Central memory CD8-positive, alpha-beta T cell (primary cell): ENCODE results near the gene MRPL41.
A peak's percentile ranks its signal among the peaks of the same experiment; 100 is the strongest.
"Not testable (repeated sequence)": the region's sequence is repeated elsewhere in the genome, so short reads cannot be mapped to it uniquely, and the experiment has no call there.

Source experiments
- ATAC-seq: fragments of 150-1000 bp; cut with Tn5 transposase; replicated peaks from 2 replicates; pipeline ENCODE4 v1.10.0; 2022; ENCODE audit warnings: mild to moderate bottlenecking, moderate FRiP score, moderate number of reproducible peaks; ENCODE audit not compliant: poor library complexity, severe bottlenecking; ENCODE audit errors: extremely low read depth
- DNase-seq, 2 donors: peaks; one replicate each; pipeline ENCODE4 v3.0.0; 2021; ENCODE audit warnings: low spot score in 2 of 2
- H3K27ac Mint-ChIP-seq: one replicate; pipeline ENCODE4 v1.8.0; 2022; ENCODE audit warnings: low read depth, mild to moderate bottlenecking, moderate library complexity, mixed read lengths
- H3K27me3 Mint-ChIP-seq: one replicate; pipeline ENCODE4 v1.8.0; 2022; ENCODE audit warnings: mixed read lengths
- H3K36me3 Mint-ChIP-seq: one replicate; pipeline ENCODE4 v1.8.0; 2022; ENCODE audit warnings: mild to moderate bottlenecking, moderate library complexity, mixed read lengths; ENCODE audit not compliant: insufficient read depth
- H3K4me1 Mint-ChIP-seq: one replicate; pipeline ENCODE4 v1.8.0; 2022; ENCODE audit warnings: mixed read lengths
- H3K4me3 Mint-ChIP-seq: one replicate; pipeline ENCODE4 v1.8.0; 2022; ENCODE audit warnings: mild to moderate bottlenecking, moderate library complexity, mixed read lengths
- H3K9me3 Mint-ChIP-seq: one replicate; pipeline ENCODE4 v1.8.0; 2022; ENCODE audit warnings: mixed read lengths

MRPL41 gene

GRCh38 chr9:137547687-137548543 lies 3.8 kb upstream of the MRPL41 start:
- Mint-ChIP-seq H3K27ac (no peak overlapping the region), H3K36me3 (peaks cover 9% of the 10 kb centered on the region), H3K9me3 (no peaks in the 10 kb centered on the region), H3K27me3 (no peaks in the 10 kb centered on the region), H3K4me1 (peaks cover 12% of the 10 kb centered on the region), H3K4me3 (no peak overlapping the region)
- DNase-seq (no peak), ATAC-seq (no peak)

GRCh38 chr9:137550231-137550621 lies 1.5 kb upstream of the MRPL41 start, which contains the start of gene PNPLA7:
Gene PNPLA7, minus strand, starts transcription at chr9:137550402. Its CDS starts 205 bp downstream, at chr9:137550197.
- DNase-seq, result no peak

GRCh38 chr9:137550958-137551263 lies 768 bp upstream of the MRPL41 start:
- H3K27me3 Mint-ChIP-seq, H3K36me3 Mint-ChIP-seq, H3K27ac Mint-ChIP-seq, H3K9me3 Mint-ChIP-seq, DNase-seq: not testable (repeated sequence)
- ATAC-seq, result peak; percentile 4
- peaks cover 12% of the 10 kb centered on the region for H3K4me1 Mint-ChIP-seq
- peak overlapping the region; percentile 75 for H3K4me3 Mint-ChIP-seq

More at GRCh38 chr9:137550231-137550621, 1.5 kb upstream of the MRPL41 start, which contains the start of gene PNPLA7:
- peak within 1 kb of the TSS; percentile 78 for H3K27ac Mint-ChIP-seq
- peaks cover 12% of the 10 kb centered on the region for H3K4me1 Mint-ChIP-seq
- no peaks in the 10 kb centered on the region for H3K27me3 Mint-ChIP-seq
- no peak for ATAC-seq
- H3K4me3 Mint-ChIP-seq, result peak within 1 kb of the TSS; percentile 85
- peaks cover 6% of the 10 kb centered on the region for H3K36me3 Mint-ChIP-seq
- H3K9me3 Mint-ChIP-seq, result no peaks in the 10 kb centered on the region

GRCh38 chr9:137552022-137552768 lies 516 bp downstream of the MRPL41 start:
- peaks cover 12% of the 10 kb centered on the region for H3K4me1 Mint-ChIP-seq
- H3K4me3 Mint-ChIP-seq, result peak overlapping the region; percentile 75
- DNase-seq, result peak in 1 of 2 donors; percentile 20
- peak; percentile 24 for ATAC-seq
- H3K27ac Mint-ChIP-seq, result peak overlapping the region; percentile 77
- H3K36me3 Mint-ChIP-seq, result peaks cover 11% of the 10 kb centered on the region
- no peaks in the 10 kb centered on the region for H3K27me3 Mint-ChIP-seq
- no peaks in the 10 kb centered on the region for H3K9me3 Mint-ChIP-seq

- not testable (repeated sequence) for H3K4me3 Mint-ChIP-seq, ATAC-seq, H3K27ac Mint-ChIP-seq, DNase-seq, H3K9me3 Mint-ChIP-seq, H3K27me3 Mint-ChIP-seq
- Mint-ChIP-seq H3K4me1 (peaks cover 12% of the 10 kb centered on the region), H3K36me3 (peaks cover 22% of the 10 kb centered on the region)
Observed at GRCh38 chr9:137553654-137554053, 2.0 kb downstream of the MRPL41 start.

- H3K4me1 Mint-ChIP-seq, result peaks cover 12% of the 10 kb centered on the region
- no peak for DNase-seq
- no peak for ATAC-seq
- H3K4me3 Mint-ChIP-seq, result no peak overlapping the region
- H3K9me3 Mint-ChIP-seq, result no peaks in the 10 kb centered on the region
- peaks cover 24% of the 10 kb centered on the region for H3K36me3 Mint-ChIP-seq
- no peaks in the 10 kb centered on the region for H3K27me3 Mint-ChIP-seq
- no peak overlapping the region for H3K27ac Mint-ChIP-seq
Observed at GRCh38 chr9:137554349-137554748, 2.7 kb downstream of the MRPL41 start.

- Mint-ChIP-seq H3K27me3 (no peaks in the 10 kb centered on the region), H3K4me1 (peaks cover 9% of the 10 kb centered on the region), H3K4me3 (no peak overlapping the region), H3K27ac (no peak overlapping the region), H3K36me3 (peaks cover 29% of the 10 kb centered on the region), H3K9me3 (no peaks in the 10 kb centered on the region)
- ATAC-seq, result no peak
- no peak for DNase-seq
Observed at GRCh38 chr9:137555179-137555578, 3.5 kb downstream of the MRPL41 start.

- H3K9me3 Mint-ChIP-seq, result no peaks in the 10 kb centered on the region
- no peak for ATAC-seq
- no peaks in the 10 kb centered on the region for H3K27me3 Mint-ChIP-seq
- no peak for DNase-seq
- H3K4me1 Mint-ChIP-seq, result peaks cover 6% of the 10 kb centered on the region
- H3K4me3 Mint-ChIP-seq, result no peak overlapping the region
- no peak overlapping the region for H3K27ac Mint-ChIP-seq
- H3K36me3 Mint-ChIP-seq, result peaks cover 34% of the 10 kb centered on the region
Observed at GRCh38 chr9:137556069-137556838, 4.6 kb downstream of the MRPL41 start.

GRCh38 chr9:137558127-137558526 lies 6.4 kb downstream of the MRPL41 start:
- Mint-ChIP-seq H3K36me3 (peaks cover 37% of the 10 kb centered on the region), H3K4me3 (no peak overlapping the region), H3K27me3 (no peaks in the 10 kb centered on the region), H3K27ac (no peak overlapping the region), H3K4me1 (no peaks in the 10 kb centered on the region), H3K9me3 (no peaks in the 10 kb centered on the region)
- no peak for DNase-seq
- no peak for ATAC-seq

- peak overlapping the region; percentile 86 for H3K27ac Mint-ChIP-seq
- H3K27me3 Mint-ChIP-seq, result no peaks in the 10 kb centered on the region
- ATAC-seq (no peak), DNase-seq (no peak)
- H3K4me1 Mint-ChIP-seq, result peaks cover 15% of the 10 kb centered on the region
- no peak overlapping the region for H3K4me3 Mint-ChIP-seq
- H3K36me3 Mint-ChIP-seq, result peaks cover 25% of the 10 kb centered on the region
- no peaks in the 10 kb centered on the region for H3K9me3 Mint-ChIP-seq
Observed at GRCh38 chr9:137564134-137564533, 12.5 kb downstream of the MRPL41 start.

- peaks cover 15% of the 10 kb centered on the region for H3K4me1 Mint-ChIP-seq
- H3K27ac Mint-ChIP-seq, result peak overlapping the region; percentile 86
- no peaks in the 10 kb centered on the region for H3K27me3 Mint-ChIP-seq
- H3K9me3 Mint-ChIP-seq, result no peaks in the 10 kb centered on the region
- no peak overlapping the region for H3K4me3 Mint-ChIP-seq
- no peak for DNase-seq
- no peak for ATAC-seq
- H3K36me3 Mint-ChIP-seq, result peaks cover 21% of the 10 kb centered on the region
Observed at GRCh38 chr9:137564817-137565411, 13.2 kb downstream of the MRPL41 start.

GRCh38 chr9:137568445-137568844 lies 16.8 kb downstream of the MRPL41 start:
- not testable (repeated sequence) for ATAC-seq, H3K27me3 Mint-ChIP-seq, H3K9me3 Mint-ChIP-seq, H3K4me3 Mint-ChIP-seq, DNase-seq
- H3K4me1 Mint-ChIP-seq, result peaks cover 30% of the 10 kb centered on the region
- H3K36me3 Mint-ChIP-seq, result peaks cover 25% of the 10 kb centered on the region
- peak overlapping the region; percentile 35 for H3K27ac Mint-ChIP-seq
